ENCODE results near the gene TBC1D9B. TPM values are rescaled to one million over a fixed set of nuclear protein-coding genes. Genes with fewer than 3 reads are reported as not detected.

The TBC1D9B gene
- total and polyA plus RNA-seq, 9 of the 15 experiments (the other 6 are each of a cell fraction or from before 2014, with no cell fraction given): 2.9 to 59.1 (median 33.5) TPM

GRCh38 chr5:179880848-179881590 lies 26.7 kb downstream of the TBC1D9B start:
- BruUV-seq (replicated peaks): no TSS peak
- H3K9me1 ChIP-seq (ENCODE audit: control insufficient read depth, insufficient read depth, low read length): no peaks in the 10 kb centered on the region
- in situ Hi-C loops (cut with MboI) (no loop called here), intact Hi-C loops (cut with micrococcal nuclease) (no loop called here)
- H3K9me3 ChIP-seq (replicated peaks; ENCODE audit: control insufficient read depth, insufficient read depth, low read depth, low read length): peaks cover 17% of the 10 kb centered on the region
- no peaks in the 10 kb centered on the region for H3K79me2 ChIP-seq (ENCODE audit: control insufficient read depth, insufficient read depth, low read length)
- no peak overlapping the region for H2AFZ ChIP-seq (ENCODE audit: low read depth, low read length)
- no peak overlapping the region for H3K27ac ChIP-seq (ENCODE audit: extremely low read depth, low read depth, low read length)
- ChIA-PET POLR2A (interaction anchor here (0.6 to 1.4 kb wide), 4 partner anchors 12 to 323 kb away, joined by 3 to 9 read pairs (median 4); no protein-coding TSS in a partner anchor), CTCF (ENCODE audit: low intra/inter-chr PET ratio) (no interaction called here)
- no peak for DNase-seq (ENCODE audit: extremely low read depth in 1 of 4, low spot score in 3 of 4)
- H3K4me3 ChIP-seq: no peak overlapping the region
- H4K20me1 ChIP-seq (replicated peaks; ENCODE audit: control insufficient read depth, insufficient read depth, low read length): no peaks in the 10 kb centered on the region; the same call in 1 of the 2 replicates
- peaks cover 67% of the 10 kb centered on the region for H3K36me3 ChIP-seq (ENCODE audit: control insufficient read depth, insufficient read depth, low read length)
- WGBS (ENCODE audit: insufficient coverage, low coverage, missing lambda C conversion rate): 88% methylated on average over 23 of the region's 25 CpGs
- no peak overlapping the region for H3K9ac ChIP-seq (ENCODE audit: insufficient read depth in 1 of 2, low read depth in 2 of 2, low read length in 2 of 2)
- H3K4me2 ChIP-seq (ENCODE audit: insufficient read depth, low read length): no peak overlapping the region
- FAIRE-seq: no peak
- no peak for ATAC-seq
- H3K4me1 ChIP-seq (replicated peaks in 1 of 2; ENCODE audit: control insufficient read depth in 2 of 2, insufficient read depth in 2 of 2, low read length in 2 of 2): no peaks in the 10 kb centered on the region
- H3K27me3 ChIP-seq (ENCODE audit: control insufficient read depth in 2 of 2, insufficient read depth in 2 of 2, low read length in 2 of 2): no peaks in the 10 kb centered on the region
- TF ChIP-seq GTF2A2 (tag; IDR thresholded peaks at IDR 0.05): no peak
- no peak for TF ChIP-seq NFATC3 (IDR thresholded peaks at IDR 0.05)
- no peak for TF ChIP-seq TRIM28 (IDR thresholded peaks at IDR 0.05)
- no peak for TF ChIP-seq IFI16 (CRISPR knock-in tag; IDR thresholded peaks at IDR 0.05)
- no peak for TF ChIP-seq PRPF4 (IDR thresholded peaks at IDR 0.05; ENCODE audit: insufficient read depth, low read depth, low read length, poor library complexity, severe bottlenecking)
- TF ChIP-seq SNRNP70 (optimal IDR thresholded peaks at IDR 0.05; ENCODE audit: low read depth, low read length): no peak
- no peak for TF ChIP-seq ETS2 (tag; IDR thresholded peaks at IDR 0.05; ENCODE audit: borderline replicate concordance, poor library complexity, severe bottlenecking)
- TF ChIP-seq ZNF639 (CRISPR knock-in tag; conservative IDR thresholded peaks at IDR 0.05 in 1 of 2, IDR thresholded peaks at IDR 0.05 in 1 of 2): no peak
- TF ChIP-seq YY1 (IDR thresholded peaks at IDR 0.05; ENCODE audit: borderline replicate concordance in 1 of 3, control insufficient read depth in 1 of 3, extremely low read depth in 1 of 3, insufficient read depth in 3 of 3, insufficient read length in 1 of 3, insufficient replicate concordance in 2 of 3, low read depth in 1 of 3, low read length in 2 of 3): no peak
- no peak for TF ChIP-seq RAD21 (CRISPR knock-in tag; conservative IDR thresholded peaks at IDR 0.05 in 1 of 2, IDR thresholded peaks at IDR 0.05 in 1 of 2)
- no peak for TF ChIP-seq HDAC1 (IDR thresholded peaks at IDR 0.05)
- no peak for TF ChIP-seq ZBTB5 (IDR thresholded peaks at IDR 0.05)
- no peak for TF ChIP-seq MYNN (IDR thresholded peaks at IDR 0.05)
- TF ChIP-seq MYNN (CRISPR knock-in tag; IDR thresholded peaks at IDR 0.05): no peak
- no peak for TF ChIP-seq CC2D1A (IDR thresholded peaks at IDR 0.05)
- no peak for TF ChIP-seq POLR2AphosphoS5 (IDR thresholded peaks at IDR 0.05; ENCODE audit: control insufficient read depth, insufficient read depth, low read depth, low read length)
- no peak for TF ChIP-seq ZNF436 (CRISPR knock-in tag; IDR thresholded peaks at IDR 0.05)
- no peak for TF ChIP-seq DIDO1 (tag; IDR thresholded peaks at IDR 0.05; ENCODE audit: low read depth)
- TF ChIP-seq MTA3 (IDR thresholded peaks at IDR 0.05; ENCODE audit: borderline replicate concordance): no peak

Data from K562 (cell line).